Pulmonary artery endothelial cell (primary cell): ENCODE measurements around the gene DNAH7. TPM values are rescaled to one million over a fixed set of nuclear protein-coding genes. Genes with fewer than 3 reads are reported as not detected.
"Not testable (repeated sequence)": the region's sequence is repeated elsewhere in the genome, so short reads cannot be mapped to it uniquely, and the experiment has no call there.

Experiments used
- DNase-seq: peaks from one replicate; pipeline ENCODE4 v3.0.0-alpha.2; 2011; ENCODE audit warnings: low read depth, low spot score
- total RNA-seq: library from RNA; depleted of rRNA; stranded (reverse); fragments of >200 nt; gene quantifications from 2 replicates; pipeline ENCODE4 v1.2.3, GENCODE V29; 2014

Gene DNAH7
- total RNA-seq, 1 donor from 2014 or later = 0.20 TPM

GRCh38 chr2:195732574-195732973 lies 336.1 kb downstream of the DNAH7 start:
- no peak for DNase-seq

- DNase-seq = no peak
These were observed 337.7 kb downstream of the DNAH7 start for GRCh38 chr2:195730912-195731311.

GRCh38 chr2:195727106-195727505 lies 341.5 kb downstream of the DNAH7 start:
- no peak for DNase-seq

- no peak for DNase-seq
These were observed 346.6 kb downstream of the DNAH7 start for GRCh38 chr2:195722075-195722474.

GRCh38 chr2:195721042-195721441 lies 347.6 kb downstream of the DNAH7 start:
- DNase-seq = no peak

- DNase-seq = no peak
These were observed 352.2 kb downstream of the DNAH7 start for GRCh38 chr2:195716466-195716865.

- no peak for DNase-seq
These were observed 357.2 kb downstream of the DNAH7 start for GRCh38 chr2:195711478-195711877.

GRCh38 chr2:195709901-195710806 lies 358.5 kb downstream of the DNAH7 start:
- no peak for DNase-seq

- DNase-seq = no peak
These were observed 362.3 kb downstream of the DNAH7 start for GRCh38 chr2:195706161-195706900.

- DNase-seq = no peak
These were observed 368.2 kb downstream of the DNAH7 start for GRCh38 chr2:195700480-195700879.

GRCh38 chr2:195697681-195698220 lies 370.9 kb downstream of the DNAH7 start:
- no peak for DNase-seq

GRCh38 chr2:195696012-195696411 lies 372.6 kb downstream of the DNAH7 start:
- no peak for DNase-seq

GRCh38 chr2:195695002-195695631 lies 373.5 kb downstream of the DNAH7 start:
- no peak for DNase-seq

- DNase-seq = no peak
These were observed 374.1 kb downstream of the DNAH7 start for GRCh38 chr2:195694553-195694952.

- not testable (repeated sequence) for DNase-seq
These were observed 376.1 kb downstream of the DNAH7 start for GRCh38 chr2:195692531-195692930.

Other genes starting within 250 kb of the DNAH7 start
- 10.6 and 22.5 TPM in 2 replicates for gene STK17B, start 102.7 kb upstream of the DNAH7 start, total RNA-seq